Neural progenitor cell (in vitro differentiated cells): ENCODE measurements around the gene JAZF1. TPM values are rescaled to one million over a fixed set of nuclear protein-coding genes. Genes with fewer than 3 reads are reported as not detected.

ENCODE experiments used
- DNase-seq: peaks from one replicate; pipeline ENCODE4 v3.0.0-alpha.2; 2016; ENCODE audit warnings: low spot score
- H2AFZ ChIP-seq: fragments of 200-600 bp; sonication (generic); replicated peaks from 2 replicates; pipeline ENCODE4 v1.6.1; 2016; ENCODE audit warnings: antibody characterized with exemption
- H3F3A ChIP-seq: fragments of 200-600 bp; sonication (generic); 2 replicates; pipeline ENCODE4 v1.6.1; 2016; ENCODE audit warnings: antibody characterized with exemption, low read depth
- H3K27ac ChIP-seq: fragments of 200-600 bp; sonication (generic); 2 replicates; pipeline ENCODE4 v1.5.1; 2016; ENCODE audit warnings: mild to moderate bottlenecking
- H3K27me3 ChIP-seq: fragments of 200-600 bp; sonication (generic); 2 replicates; pipeline ENCODE4 v1.6.1; 2016; ENCODE audit warnings: mild to moderate bottlenecking, moderate library complexity
- H3K36me3 ChIP-seq: fragments of 200-600 bp; sonication (generic); 2 replicates; pipeline ENCODE4 v1.5.1; 2016
- H3K4me1 ChIP-seq: fragments of 200-600 bp; sonication (generic); 2 replicates; pipeline ENCODE4 v1.6.1; 2016; ENCODE audit warnings: mixed run types
- H3K4me2 ChIP-seq: fragments of 200-600 bp; sonication (generic); 2 replicates; pipeline ENCODE4 v1.6.1; 2016
- H3K4me3 ChIP-seq: fragments of 200-600 bp; sonication (generic); 2 replicates; pipeline ENCODE4 v1.5.1; 2016
- H3K79me2 ChIP-seq: fragments of 200-600 bp; sonication (generic); 2 replicates; pipeline ENCODE4 v1.6.1; 2016; ENCODE audit warnings: low read depth
- H3K9ac ChIP-seq: fragments of 200-600 bp; sonication (generic); 2 replicates; pipeline ENCODE4 v1.6.1; 2016
- H3K9me3 ChIP-seq: fragments of 200-600 bp; sonication (generic); 2 replicates; pipeline ENCODE4 v1.5.1; 2016; ENCODE audit warnings: low read depth
- H4K20me1 ChIP-seq: fragments of 200-600 bp; sonication (generic); 2 replicates; pipeline ENCODE4 v1.6.1; 2016; ENCODE audit warnings: low read depth
- H3K27ac Mint-ChIP-seq: 3 replicates; pipeline ENCODE4 v1.8.0; 2021; ENCODE audit warnings: mixed read lengths
- H3K27me3 Mint-ChIP-seq: 2 replicates; pipeline ENCODE4 v1.8.0; 2022; ENCODE audit warnings: low read depth, mild to moderate bottlenecking, inconsistent platforms, moderate library complexity, mixed read lengths; ENCODE audit not compliant: insufficient read depth
- H3K36me3 Mint-ChIP-seq: 3 replicates; pipeline ENCODE4 v1.8.0; 2021; ENCODE audit warnings: mixed read lengths
- H3K4me1 Mint-ChIP-seq: 3 replicates; pipeline ENCODE4 v1.8.0; 2021; ENCODE audit warnings: mixed read lengths
- H3K4me3 Mint-ChIP-seq: 3 replicates; pipeline ENCODE4 v1.8.0; 2021; ENCODE audit warnings: mild to moderate bottlenecking, moderate library complexity, mixed read lengths
- H3K9me3 Mint-ChIP-seq: 3 replicates; pipeline ENCODE4 v1.8.0; 2020; ENCODE audit warnings: mixed read lengths
- EZH2 ChIP-seq: fragments of 200-600 bp; sonication (generic); IDR thresholded peaks from 2 replicates; pipeline ENCODE4 v1.6.1; 2017; ENCODE audit warnings: antibody characterized with exemption, mild to moderate bottlenecking, moderate library complexity
- EZH2phosphoT487 ChIP-seq: fragments of 200-600 bp; sonication (generic); IDR thresholded peaks from 2 replicates; pipeline ENCODE4 v1.6.1; 2017; ENCODE audit warnings: antibody characterized with exemption
- total RNA-seq: library from RNA; depleted of rRNA; stranded (reverse); fragments of >200 nt; gene quantifications from 2 replicates; pipeline ENCODE4 v1.2.3, GENCODE V29; 2015; ENCODE audit warnings: low replicate concordance
- TF ChIP-seq, protein P1 (sequence below): fragments of 200-600 bp; sonication (generic); IDR thresholded peaks from 2 replicates; pipeline ENCODE4 v1.5.1; 2017; ENCODE audit warnings: antibody characterized with exemption, mild to moderate bottlenecking

Gene JAZF1
- total RNA-seq, 1 donor from 2014 or later = 3.1 TPM

DNA sequence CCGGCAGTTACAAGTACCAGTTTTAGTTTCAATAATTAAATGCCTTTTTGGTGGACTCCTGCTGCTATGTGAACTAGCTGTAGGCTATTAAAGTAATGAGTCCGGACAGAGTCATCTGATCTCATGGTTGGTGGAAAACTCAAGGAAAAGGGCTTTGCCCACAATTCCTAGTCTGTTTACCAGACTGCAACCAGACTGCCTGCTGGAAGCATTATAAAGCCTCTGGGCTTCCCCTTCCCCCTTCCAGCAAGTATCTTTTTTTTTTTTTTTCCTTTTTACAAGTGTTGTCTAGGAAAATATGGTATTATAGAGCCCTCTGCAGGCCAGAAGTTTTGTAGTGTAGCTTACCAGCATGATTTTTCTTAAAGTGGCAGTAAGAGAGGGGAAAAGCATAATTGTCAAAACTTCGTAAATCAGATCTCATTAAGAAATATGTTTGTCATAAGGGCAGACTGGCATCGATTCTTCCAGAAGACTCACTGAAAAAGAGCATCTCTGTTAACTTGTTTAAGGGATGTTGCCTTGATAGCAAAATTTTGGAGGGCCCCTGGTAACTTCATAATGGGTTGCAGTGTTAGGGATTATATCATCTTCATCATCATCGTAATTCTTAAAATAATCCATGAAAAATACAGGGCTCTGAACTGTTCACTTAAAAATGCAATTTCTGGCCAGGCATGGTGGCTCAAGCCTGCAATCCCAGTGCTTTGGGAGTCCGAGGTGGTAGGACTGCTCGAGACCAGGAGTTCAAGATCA lies 259.3 kb downstream of the JAZF1 start:
- Histone ChIP-seq H3K9me3 (no peaks in the 10 kb centered on the region), H3F3A (no peaks in the 10 kb centered on the region), H3K4me1 (peaks cover 29% of the 10 kb centered on the region), H3K4me3 (no peak overlapping the region), H3K27ac (no peak overlapping the region), H3K4me2 (peak overlapping the region; percentile 65), H3K36me3 (no peaks in the 10 kb centered on the region), H2AFZ (no peak overlapping the region), H4K20me1 (no peaks in the 10 kb centered on the region), H3K79me2 (no peaks in the 10 kb centered on the region), H3K9ac (no peak overlapping the region), H3K27me3 (no peaks in the 10 kb centered on the region)
- Mint-ChIP-seq H3K27me3 (peaks cover 2% of the 10 kb centered on the region), H3K36me3 (no peaks in the 10 kb centered on the region), H3K4me1 (peaks cover 12% of the 10 kb centered on the region), H3K4me3 (no peak overlapping the region), H3K9me3 (peaks cover 2% of the 10 kb centered on the region), H3K27ac (no peak overlapping the region)
- DNase-seq = peak; percentile 80
- TF ChIP-seq, protein P1, sequence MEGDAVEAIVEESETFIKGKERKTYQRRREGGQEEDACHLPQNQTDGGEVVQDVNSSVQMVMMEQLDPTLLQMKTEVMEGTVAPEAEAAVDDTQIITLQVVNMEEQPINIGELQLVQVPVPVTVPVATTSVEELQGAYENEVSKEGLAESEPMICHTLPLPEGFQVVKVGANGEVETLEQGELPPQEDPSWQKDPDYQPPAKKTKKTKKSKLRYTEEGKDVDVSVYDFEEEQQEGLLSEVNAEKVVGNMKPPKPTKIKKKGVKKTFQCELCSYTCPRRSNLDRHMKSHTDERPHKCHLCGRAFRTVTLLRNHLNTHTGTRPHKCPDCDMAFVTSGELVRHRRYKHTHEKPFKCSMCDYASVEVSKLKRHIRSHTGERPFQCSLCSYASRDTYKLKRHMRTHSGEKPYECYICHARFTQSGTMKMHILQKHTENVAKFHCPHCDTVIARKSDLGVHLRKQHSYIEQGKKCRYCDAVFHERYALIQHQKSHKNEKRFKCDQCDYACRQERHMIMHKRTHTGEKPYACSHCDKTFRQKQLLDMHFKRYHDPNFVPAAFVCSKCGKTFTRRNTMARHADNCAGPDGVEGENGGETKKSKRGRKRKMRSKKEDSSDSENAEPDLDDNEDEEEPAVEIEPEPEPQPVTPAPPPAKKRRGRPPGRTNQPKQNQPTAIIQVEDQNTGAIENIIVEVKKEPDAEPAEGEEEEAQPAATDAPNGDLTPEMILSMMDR = peak; percentile 75
- TF ChIP-seq EZH2 (no peak), EZH2phosphoT487 (peak; percentile 41)

DNA sequence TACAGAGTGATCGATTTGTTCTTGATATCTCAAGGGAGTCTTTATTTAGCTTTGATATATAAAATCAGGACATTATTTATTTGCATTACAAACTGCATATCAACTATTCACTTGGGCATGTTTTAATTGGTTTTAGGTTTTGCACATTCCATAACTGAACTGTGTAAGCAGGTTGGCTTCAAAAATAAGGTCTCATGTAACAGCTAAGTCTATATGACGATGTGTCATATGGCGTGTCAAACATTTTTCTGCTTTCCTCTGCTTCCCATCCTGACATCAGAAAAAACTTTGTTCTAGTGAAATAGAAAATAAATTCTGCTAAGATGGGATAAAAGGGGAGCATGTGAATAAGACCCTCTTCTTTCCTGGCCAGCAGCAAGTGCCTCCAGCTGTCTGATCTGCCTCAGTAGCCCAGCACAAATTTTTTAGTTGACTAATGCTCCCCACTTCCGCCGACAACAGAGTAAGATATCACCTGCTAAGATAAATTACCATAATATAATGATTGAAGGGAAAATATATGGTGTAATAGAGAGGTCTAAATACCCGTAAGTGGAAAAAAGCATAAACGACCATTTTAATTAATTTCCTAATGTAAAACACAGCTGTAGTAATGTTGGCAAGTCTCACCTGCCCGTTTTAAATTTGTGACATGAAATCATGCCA lies 260.2 kb downstream of the JAZF1 start:
- peaks cover 12% of the 10 kb centered on the region for H3K4me1 Mint-ChIP-seq
- H3K4me3 Mint-ChIP-seq = no peak overlapping the region
- Histone ChIP-seq H3K4me1 (peaks cover 29% of the 10 kb centered on the region), H3K4me2 (peak overlapping the region; percentile 65), H3K36me3 (no peaks in the 10 kb centered on the region), H3K27ac (no peak overlapping the region), H3K9me3 (no peaks in the 10 kb centered on the region), H3F3A (no peaks in the 10 kb centered on the region), H3K27me3 (no peaks in the 10 kb centered on the region), H3K9ac (no peak overlapping the region), H2AFZ (no peak overlapping the region), H3K4me3 (no peak overlapping the region), H4K20me1 (no peaks in the 10 kb centered on the region), H3K79me2 (no peaks in the 10 kb centered on the region)
- H3K36me3 Mint-ChIP-seq = no peaks in the 10 kb centered on the region
- peaks cover 6% of the 10 kb centered on the region for H3K9me3 Mint-ChIP-seq
- H3K27ac Mint-ChIP-seq = no peak overlapping the region
- no peak for DNase-seq
- H3K27me3 Mint-ChIP-seq = peaks cover 2% of the 10 kb centered on the region
- no peak for TF ChIP-seq EZH2
- TF ChIP-seq EZH2phosphoT487 = no peak
- TF ChIP-seq, protein P1 = no peak

DNA sequence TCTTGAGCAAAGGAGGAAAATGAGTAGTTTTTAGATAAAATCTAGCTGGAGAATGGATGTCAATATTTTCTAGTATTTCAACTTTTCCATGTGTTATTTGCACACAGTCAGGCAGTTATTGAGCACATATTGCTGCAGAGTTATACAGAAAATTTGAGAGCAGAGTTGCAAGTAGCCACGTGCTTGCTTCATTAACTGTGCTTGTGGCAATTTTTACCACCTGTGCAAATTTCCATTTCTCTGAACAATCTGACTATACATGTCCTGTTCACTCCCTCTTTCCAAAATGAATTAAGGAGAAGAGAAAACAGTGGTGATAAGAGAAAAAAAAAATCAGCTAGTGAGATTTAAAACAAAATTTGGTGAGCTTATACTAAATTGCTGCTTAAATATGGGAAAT lies 262.1 kb downstream of the JAZF1 start:
- Histone ChIP-seq H3F3A (no peaks in the 10 kb centered on the region), H3K4me2 (no peak overlapping the region), H3K27me3 (no peaks in the 10 kb centered on the region), H3K4me3 (no peak overlapping the region), H2AFZ (no peak overlapping the region), H3K9me3 (no peaks in the 10 kb centered on the region), H3K9ac (no peak overlapping the region), H3K27ac (no peak overlapping the region), H3K36me3 (no peaks in the 10 kb centered on the region), H3K79me2 (no peaks in the 10 kb centered on the region), H3K4me1 (peaks cover 29% of the 10 kb centered on the region), H4K20me1 (no peaks in the 10 kb centered on the region)
- H3K4me3 Mint-ChIP-seq = no peak overlapping the region
- TF ChIP-seq EZH2phosphoT487 (no peak), EZH2 (no peak)
- TF ChIP-seq, protein P1 = no peak
- peaks cover 6% of the 10 kb centered on the region for H3K9me3 Mint-ChIP-seq
- no peak overlapping the region for H3K27ac Mint-ChIP-seq
- H3K27me3 Mint-ChIP-seq = peaks cover 2% of the 10 kb centered on the region
- no peaks in the 10 kb centered on the region for H3K36me3 Mint-ChIP-seq
- H3K4me1 Mint-ChIP-seq = peaks cover 16% of the 10 kb centered on the region
- no peak for DNase-seq
